D341Med (cell line): Measurements from ENCODE around the gene SOAT2.
"Not testable (repeated sequence)": the region's sequence is repeated elsewhere in the genome, so short reads cannot be mapped to it uniquely, and the experiment has no call there.

Experiments
- DNase-seq: peaks from one replicate; pipeline ENCODE4 v3.0.0; 2012; ENCODE audit warnings: low spot score

Gene SOAT2

DNA sequence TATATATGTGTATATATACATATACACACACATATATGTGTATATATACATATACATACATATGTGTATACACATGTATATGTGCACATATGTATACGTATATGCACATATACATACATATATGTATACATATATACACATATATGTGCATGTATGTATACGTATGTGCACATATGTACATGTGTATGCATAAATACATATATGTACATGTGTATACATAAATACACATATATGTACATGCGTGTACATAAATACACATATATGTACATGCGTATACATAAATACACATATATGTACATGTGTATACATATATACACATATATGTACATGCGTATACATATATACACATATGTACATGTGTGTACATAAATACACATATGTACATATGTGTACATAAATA, 43.9 kb downstream of the SOAT2 start:
- no peak for DNase-seq

DNA sequence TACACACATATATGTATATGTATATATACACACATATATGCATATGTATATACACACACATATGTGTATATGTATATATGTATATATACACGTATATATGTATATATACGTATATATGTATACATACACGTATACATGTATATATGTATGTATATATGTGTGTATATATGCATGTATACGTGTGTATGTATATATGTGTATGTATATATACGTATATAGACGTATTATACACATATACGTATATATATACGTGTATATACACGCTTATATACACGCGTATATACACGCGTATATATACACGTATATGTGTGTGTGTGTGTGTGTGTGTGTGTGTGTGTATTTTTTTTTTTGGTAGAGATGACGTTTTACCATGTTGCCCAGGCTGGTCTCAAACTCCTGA, 44.4 kb downstream of the SOAT2 start:
- DNase-seq: no peak

DNA sequence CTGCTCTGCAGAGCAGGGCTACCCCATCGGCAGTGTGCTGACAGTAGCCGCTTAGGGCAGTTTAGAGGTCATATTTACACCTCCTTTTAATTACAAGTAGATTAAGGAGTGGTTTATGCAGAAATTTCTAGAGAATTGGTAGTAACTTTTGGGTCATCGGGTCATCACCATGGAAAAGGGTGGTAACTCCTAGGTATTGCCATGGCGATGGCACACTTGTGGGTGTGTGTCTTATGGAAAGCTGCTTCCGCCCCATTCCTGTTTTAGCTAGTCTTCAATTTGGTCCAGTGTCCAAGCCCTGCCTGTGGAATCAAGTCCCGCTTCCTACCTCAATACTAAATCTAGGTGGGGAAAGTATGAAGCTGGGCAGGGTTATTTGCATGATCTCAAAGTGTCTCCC, 47.8 kb downstream of the SOAT2 start:
- no peak for DNase-seq

DNA sequence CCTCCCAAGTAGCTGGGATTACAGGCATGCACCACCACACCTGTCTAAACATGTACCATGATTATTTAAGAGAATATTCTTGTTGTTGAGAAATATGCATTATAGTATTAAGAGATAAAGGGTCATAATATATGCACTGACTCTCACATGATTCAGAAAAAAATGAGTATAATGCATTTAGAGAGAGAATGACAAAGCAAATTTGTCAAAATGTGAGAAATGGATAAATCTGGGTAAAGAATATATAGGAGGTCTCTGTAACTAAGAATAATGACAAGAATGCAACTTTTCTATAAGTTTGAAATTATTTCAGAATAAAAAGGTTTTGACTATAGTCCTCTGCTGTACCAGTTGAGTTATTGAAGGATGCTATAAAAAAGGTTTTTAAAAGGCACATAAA, 49.1 kb downstream of the SOAT2 start:
- no peak for DNase-seq

DNA sequence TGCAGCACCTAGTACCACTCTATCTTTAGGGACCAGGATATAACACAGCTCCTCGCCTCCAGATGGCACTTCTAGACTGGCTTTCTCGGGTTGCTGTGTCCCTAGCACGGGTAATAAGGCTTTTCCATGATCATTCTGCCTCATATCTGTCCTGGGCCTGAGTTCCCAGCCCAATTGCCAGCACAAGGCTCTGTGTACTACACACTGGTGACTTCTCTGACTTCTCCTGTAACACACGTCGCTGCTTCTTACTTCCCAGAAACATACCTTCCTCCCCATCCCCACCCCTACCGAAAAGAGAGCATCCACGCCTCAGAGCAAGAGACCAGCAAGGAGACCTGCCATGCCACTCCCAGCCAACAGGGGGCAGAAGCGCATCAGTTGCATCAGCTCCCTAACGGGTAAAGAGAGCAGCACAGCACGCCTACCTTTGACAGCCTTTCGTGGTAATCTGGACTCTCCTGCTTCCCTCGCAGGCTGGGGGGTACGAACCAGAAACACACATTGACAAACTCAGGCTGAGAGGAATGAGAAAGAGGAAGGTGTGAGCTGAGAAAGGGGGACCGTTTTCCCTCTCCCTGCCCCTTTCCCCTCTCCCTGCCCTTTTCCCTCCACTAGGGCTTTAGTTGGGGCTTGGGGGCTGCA, 56.0 kb downstream of the SOAT2 start:
- peak; percentile 90 for DNase-seq

DNA sequence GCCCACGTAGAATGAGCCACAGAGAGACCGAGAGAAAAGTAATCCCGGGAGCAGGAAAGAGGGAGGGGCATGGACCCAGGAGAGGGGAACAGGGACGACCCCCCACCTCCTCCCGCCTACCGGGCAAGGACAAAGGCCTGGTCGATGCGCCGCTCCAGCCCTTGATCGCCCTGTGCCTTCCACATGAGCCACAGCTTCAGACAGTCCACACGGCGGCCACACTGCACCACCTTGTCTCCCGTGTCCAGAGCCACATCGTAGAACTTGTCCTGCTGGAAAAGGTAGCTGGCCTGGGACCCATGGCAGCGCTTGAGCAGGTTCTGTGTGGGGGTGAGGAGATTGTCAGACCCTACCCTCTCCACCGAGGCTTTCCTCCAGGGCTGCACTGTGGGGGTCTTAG, 56.7 kb downstream of the SOAT2 start:
- DNase-seq: no peak

DNA sequence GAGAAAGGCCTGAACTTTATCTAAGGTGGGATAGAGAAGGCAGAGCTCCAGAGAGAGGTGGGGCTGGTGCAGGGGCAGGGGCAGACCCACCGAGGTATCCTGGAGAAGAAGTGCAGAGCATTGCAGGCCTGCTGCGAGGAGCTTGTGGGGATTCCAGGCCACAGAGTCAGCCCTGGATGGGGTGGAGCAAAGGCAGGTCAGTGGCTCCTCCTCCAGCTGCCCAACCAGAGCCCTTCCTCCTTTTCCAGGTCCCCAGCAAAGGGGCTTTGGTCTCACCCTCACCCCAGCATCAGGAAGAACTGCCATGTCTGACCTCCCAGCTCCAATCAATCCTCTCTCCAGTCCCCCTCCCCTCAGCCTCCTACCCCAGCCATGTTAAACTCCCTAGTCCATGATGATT, 57.4 kb downstream of the SOAT2 start:
- no peak for DNase-seq

DNA sequence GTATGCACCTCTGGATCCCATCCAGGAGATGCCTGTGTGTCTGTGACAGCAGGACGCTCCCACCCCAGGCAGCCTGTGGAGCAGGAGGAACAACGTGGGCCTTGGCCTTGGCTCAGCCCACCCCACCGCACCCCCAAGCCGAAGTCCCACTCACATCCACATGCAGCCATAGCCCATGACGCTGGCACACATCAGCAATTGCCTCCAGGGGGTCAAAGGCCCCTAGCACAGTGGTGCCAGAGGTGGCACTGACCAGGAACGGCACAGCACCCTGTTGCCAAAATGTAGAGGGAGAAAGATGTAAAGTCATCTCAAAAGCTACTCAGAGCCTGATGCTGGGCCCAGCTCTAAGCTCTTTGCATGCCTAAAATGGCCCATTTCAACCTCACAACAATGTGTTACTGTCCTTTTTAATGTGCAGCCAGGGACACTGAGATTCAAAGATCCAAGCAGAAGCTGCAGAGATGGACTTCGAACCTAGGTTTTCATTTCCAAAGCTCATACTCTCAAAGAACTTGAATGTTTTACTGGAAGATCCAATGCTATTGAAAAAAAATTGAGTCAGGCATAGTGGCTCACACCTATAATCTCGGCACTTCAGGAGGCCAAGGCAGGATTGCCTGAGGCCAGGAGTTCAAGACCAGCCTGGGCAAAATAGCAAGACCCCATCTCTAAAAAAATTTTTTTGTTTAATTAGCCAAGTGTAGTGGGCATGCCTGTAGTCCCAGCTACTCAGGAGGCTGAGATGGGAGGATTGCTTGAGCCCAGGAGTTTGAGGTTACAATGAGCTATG, 58.0 kb downstream of the SOAT2 start:
- no peak for DNase-seq

DNA sequence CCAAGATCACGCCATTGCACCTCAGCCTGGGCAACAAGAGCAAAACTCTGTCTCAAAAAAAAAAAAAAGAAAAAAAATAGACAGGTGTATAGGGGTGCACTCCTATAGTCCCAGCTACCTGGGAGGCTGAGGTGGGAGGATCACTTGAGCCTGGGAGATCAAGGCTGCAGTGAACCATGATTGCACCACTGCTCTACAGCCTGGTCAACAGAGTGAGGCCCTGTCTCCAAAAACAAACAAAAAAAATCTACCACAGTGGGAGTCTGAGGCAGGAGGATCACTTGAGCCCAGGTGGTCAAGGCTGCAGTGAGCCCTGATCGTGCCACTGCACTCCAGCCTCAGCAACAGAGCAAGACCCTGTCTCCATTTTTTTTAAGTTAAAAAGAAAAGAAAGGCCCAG, 59.7 kb downstream of the SOAT2 start:
- DNase-seq: not testable (repeated sequence)

DNA sequence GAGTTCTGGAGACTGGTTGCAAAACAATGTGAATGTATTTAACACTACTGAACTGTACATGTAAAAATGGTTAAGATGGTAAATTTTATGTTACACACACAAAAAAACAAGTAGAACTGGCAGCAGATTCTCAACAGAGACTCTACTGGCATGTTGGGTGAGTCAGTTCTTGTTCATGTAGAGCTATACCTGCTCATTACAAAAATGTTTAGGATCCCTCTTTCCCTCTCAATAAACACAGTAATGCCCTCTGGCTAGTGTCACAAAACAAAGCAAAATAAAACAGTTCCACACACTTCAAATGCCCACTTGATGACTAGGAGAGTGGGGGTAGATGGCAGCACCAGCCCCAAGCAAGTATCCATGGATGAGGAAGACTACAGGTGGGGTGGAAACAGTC, 63.6 kb downstream of the SOAT2 start:
- DNase-seq: no peak

DNA sequence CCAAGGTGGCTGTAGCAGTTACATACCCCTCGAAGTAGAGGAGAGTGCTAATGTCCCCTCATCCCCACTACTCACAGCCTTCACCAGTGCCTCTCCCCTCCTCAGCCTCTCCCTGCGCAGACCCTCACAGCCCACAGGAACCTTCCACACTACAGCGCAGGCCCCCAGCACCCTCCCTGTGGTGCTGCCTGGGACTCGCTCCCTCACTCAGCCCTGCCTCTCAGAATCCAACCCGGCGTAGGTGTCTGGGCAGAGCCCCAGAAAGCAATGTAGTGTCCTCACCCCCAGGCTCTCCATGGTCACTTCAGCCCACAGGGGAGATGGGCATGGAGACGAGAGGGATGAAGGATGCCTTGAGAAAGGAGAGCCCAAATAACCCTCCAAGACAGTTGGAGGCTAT, 66.4 kb downstream of the SOAT2 start:
- no peak for DNase-seq

DNA sequence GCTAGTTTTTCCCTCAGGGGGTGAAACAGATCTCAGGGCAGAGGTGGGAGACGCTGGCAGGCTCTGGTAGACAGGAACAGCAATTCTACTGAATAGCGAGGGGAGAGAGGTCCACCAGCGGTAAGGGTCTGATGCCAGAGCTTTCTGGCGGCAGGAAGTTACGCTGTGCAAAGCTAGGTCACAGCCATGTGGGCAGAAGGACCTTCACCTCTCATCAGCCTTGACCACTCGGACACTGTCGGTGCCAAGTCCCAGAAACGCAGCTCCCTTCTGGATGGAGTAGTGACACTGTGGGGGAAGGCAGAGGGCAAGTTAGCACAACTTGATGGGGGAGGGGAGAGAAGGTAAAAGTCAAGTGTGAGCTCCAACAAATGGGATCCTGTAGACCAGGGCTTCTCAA, 66.9 kb downstream of the SOAT2 start:
- DNase-seq: no peak

DNA sequence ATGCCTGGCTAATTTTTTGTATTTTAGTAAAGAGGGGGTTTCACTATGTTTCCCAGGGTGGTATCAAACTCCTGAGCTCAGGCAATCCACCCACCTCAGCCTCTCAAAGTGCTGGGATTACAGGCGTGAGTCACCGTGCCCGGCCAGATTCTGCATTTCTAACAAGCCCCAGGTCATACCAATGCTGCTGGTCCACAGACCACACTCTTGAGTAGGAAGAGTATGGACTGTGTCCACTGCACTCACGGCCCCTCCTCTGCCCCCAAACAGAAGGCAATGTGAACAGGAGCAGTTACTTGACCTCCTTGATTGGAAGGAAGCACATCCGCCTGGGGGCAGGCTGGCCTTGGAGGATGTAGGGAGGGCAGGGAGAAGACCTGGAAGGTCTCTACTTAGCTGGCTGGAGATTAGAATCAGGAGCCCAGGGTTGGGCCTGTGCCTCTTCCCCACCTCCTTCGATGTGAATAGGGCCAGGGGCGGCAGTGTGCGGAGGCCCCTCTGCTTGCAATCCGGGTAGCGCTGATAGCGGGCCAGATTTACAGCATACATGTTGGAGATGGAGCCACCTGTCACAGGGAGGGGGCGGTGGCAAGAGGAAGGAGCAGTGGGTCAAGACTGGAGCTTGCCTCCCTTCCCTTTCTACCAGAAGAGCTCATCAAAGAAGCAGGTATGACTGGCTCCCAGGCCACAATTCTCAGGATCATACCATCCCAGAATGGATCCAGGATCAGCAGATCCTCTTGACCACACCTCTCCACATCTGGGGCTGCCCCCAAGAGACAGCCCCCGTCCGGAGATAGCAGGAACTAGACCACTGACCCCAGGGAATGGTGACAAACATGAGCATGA, 67.8 kb downstream of the SOAT2 start:
- DNase-seq: no peak

DNA sequence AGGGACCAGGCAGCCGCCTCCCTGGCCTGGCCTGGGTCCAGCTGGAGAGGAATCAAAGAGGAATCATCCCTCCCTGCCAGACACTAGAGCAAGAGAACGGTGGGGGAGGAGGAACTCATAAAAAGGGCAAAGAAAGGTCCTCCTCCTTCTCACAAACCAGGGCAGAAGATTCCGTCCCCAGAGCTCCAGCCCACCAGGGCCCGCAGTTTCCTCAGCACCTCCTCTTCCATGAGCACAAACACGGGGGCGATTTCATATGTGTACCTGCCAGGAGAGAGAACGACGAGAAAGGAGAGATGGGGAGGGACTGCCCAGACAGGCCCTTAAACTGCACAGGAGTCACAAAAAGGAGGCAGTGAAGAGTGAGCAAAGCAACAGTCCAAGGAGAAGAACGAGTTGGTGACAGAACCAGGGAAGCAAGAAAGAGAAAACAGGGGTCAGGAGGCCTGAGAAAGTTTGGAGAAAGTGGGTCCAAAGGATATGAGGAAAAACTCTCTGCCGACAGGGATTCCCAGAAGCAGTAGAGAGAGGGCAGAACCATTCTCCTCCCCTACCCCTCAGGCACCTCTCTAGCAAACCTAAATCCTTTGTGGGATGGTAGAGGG, 68.5 kb downstream of the SOAT2 start:
- no peak for DNase-seq

DNA sequence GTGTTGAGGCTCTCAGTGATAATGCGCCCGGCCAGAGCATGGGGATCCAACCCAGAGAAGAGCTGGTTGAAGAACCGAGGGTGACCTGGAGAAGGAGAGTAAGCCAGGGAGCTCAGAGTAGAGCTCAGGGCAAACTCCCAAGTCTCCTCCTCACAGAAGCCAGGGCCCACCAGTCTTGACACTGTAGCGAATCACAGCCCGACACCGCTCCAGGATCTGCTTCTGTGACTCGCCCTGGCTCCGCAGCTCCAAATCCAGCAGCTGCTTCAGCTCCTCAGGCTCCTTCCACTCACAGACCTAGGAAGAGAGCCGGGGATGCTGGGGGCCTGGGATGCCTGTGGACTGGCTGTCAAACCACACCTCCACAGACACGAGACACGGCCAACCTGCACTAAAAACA, 69.1 kb downstream of the SOAT2 start:
- no peak for DNase-seq

DNA sequence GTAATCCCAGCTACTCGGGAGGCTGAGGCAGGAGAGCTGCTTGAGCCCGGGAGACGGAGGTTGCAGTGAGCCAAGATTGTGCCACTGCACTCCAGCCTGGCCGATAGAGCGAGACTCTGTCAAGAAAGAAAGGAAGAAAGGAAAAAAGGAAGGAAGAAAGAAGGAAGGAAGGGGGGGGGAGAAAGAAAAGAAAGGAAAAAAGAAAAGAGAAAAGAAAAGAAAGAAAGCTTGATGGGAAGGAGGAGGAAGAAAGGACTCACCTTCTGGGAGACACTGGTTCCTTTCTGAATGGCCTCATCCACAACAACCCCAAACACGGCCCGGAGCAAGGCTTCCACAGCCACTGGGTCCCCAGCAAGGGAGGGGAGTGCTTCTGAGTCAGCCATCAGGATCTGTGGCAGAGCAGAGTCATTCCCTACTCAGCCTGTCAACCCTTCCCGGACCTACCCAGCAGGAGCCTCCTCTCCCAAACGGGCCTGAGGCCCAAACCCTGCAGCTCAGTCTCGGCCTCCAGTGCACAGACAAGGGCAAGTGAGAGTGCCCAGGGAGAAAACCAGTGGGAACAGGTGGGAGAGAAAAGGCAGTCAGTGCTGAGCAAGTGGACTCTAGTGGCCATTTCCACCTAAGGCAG, 69.9 kb downstream of the SOAT2 start:
- DNase-seq: no peak
